SK-N-SH (cell line): Measurements from ENCODE around the gene SEMA3B. TPM values are rescaled to one million over a fixed set of nuclear protein-coding genes. Genes with fewer than 3 reads are reported as not detected.

Source experiments
- CTCF ChIA-PET: fragments of 300-600, 350-600 bp; formaldehyde crosslinking; extraction: SDS; loops from one replicate; lab custom pipeline; 2021; lab: Yijun Ruan, JAX
- POLR2A ChIA-PET: fragments of 350-600 bp; sonication (Branson Sonifier 250); formaldehyde crosslinking; extraction: SDS; loops from one replicate; lab custom pipeline; 2020; ENCODE audit warnings: antibody characterized with exemption, inconsistent platforms; lab: Yijun Ruan, JAX
- DNase-seq: peaks from one replicate; pipeline ENCODE4 v3.0.0; 2012
- H2AFZ ChIP-seq: fragments of 200-600 bp; sonication (generic); 2 replicates; pipeline ENCODE4 v1.8.1; 2016; ENCODE audit warnings: antibody characterized with exemption, mild to moderate bottlenecking, low read depth
- H3F3A ChIP-seq: fragments of 200-600 bp; sonication (generic); replicated peaks from 2 replicates; pipeline ENCODE3; 2016; ENCODE audit warnings: antibody characterized with exemption, mild to moderate bottlenecking; ENCODE audit not compliant: insufficient read depth
- H3K27ac ChIP-seq, 2 experiments: fragments of 200-500 bp in 1 of 2; fragments of 200-600 bp in 1 of 2; sonication (Bioruptor generic) in 1 of 2; sonication (generic), shearing (Covaris generic) in 1 of 2; 2 replicates each; pipeline versions ENCODE4 v1.5.1 to v1.6.1; 2014 to 2016; ENCODE audit warnings: low read depth in 2 of 2, inconsistent platforms in 1 of 2, low read length in 1 of 2, mild to moderate bottlenecking in 1 of 2, mixed read lengths in 1 of 2
- H3K27me3 ChIP-seq: fragments of 200-600 bp; sonication (generic), shearing (Covaris generic); 2 replicates; pipeline ENCODE4 v1.6.1; 2016; ENCODE audit warnings: mixed run types; ENCODE audit not compliant: insufficient read depth
- H3K36me3 ChIP-seq, 2 experiments: fragments of 200-500 bp in 1 of 2; fragments of 200-600 bp in 1 of 2; sonication (Bioruptor generic) in 1 of 2; sonication (generic) in 1 of 2; replicated peaks in 1 of 2; 2 replicates each; pipeline versions ENCODE3 to v1.5.1; 2014 to 2016; ENCODE audit warnings: low read length in 1 of 2, mild to moderate bottlenecking in 1 of 2; ENCODE audit not compliant: insufficient read depth in 2 of 2, control insufficient read depth in 1 of 2
- H3K4me1 ChIP-seq, 2 experiments: fragments of 200-500 bp in 1 of 2; fragments of 200-600 bp in 1 of 2; sonication (Bioruptor generic) in 1 of 2; sonication (generic), shearing (Covaris generic) in 1 of 2; 2 replicates each; pipeline versions ENCODE4 v1.5.1 to v1.6.1; 2014 to 2016; ENCODE audit warnings: low read depth in 1 of 2, low read length in 1 of 2, mixed run types in 1 of 2; ENCODE audit not compliant: insufficient read depth in 2 of 2, control insufficient read depth in 1 of 2
- H3K4me2 ChIP-seq: fragments of 200-600 bp; sonication (generic), shearing (Covaris generic); 2 replicates; pipeline ENCODE4 v1.6.1; 2017; ENCODE audit warnings: mixed run types
- H3K4me3 ChIP-seq, 2 experiments: fragments of 200-500 bp in 1 of 2; fragments of 200-600 bp in 1 of 2; sonication (Bioruptor generic) in 1 of 2; sonication (generic), shearing (Covaris generic) in 1 of 2; 2 replicates each; pipeline versions ENCODE4 v1.5.1 to v1.8.1; 2014 to 2016; ENCODE audit warnings: low read depth in 2 of 2, inconsistent platforms in 1 of 2, low read length in 1 of 2, mild to moderate bottlenecking in 1 of 2, mixed read lengths in 1 of 2, moderate library complexity in 1 of 2
- H3K79me2 ChIP-seq: fragments of 200-600 bp; sonication (generic); 2 replicates; pipeline ENCODE4 v1.8.1; 2017; ENCODE audit warnings: mild to moderate bottlenecking; ENCODE audit not compliant: insufficient read depth
- H3K9ac ChIP-seq: fragments of 200-600 bp; sonication (generic); 2 replicates; pipeline ENCODE4 v1.6.1; 2017; ENCODE audit warnings: mixed run types
- H3K9me2 ChIP-seq: fragments of 200-600 bp; sonication (generic); 2 replicates; pipeline ENCODE4 v1.6.1; 2017; ENCODE audit warnings: mixed run types
- H3K9me3 ChIP-seq: fragments of 200-600 bp; sonication (generic); 2 replicates; pipeline ENCODE4 v1.6.1; 2017; ENCODE audit warnings: mixed run types, mild to moderate bottlenecking, moderate library complexity
- H4K20me1 ChIP-seq: fragments of 200-600 bp; sonication (generic); 2 replicates; pipeline ENCODE4 v1.6.1; 2017; ENCODE audit warnings: mild to moderate bottlenecking, mixed run types; ENCODE audit not compliant: insufficient read depth
- CHD2 ChIP-seq: fragments of 150-350 bp; IDR thresholded peaks from 2 replicates; pipeline ENCODE4 v1.6.1; 2018; ENCODE audit warnings: low read length; ENCODE audit not compliant: partially characterized antibody
- EP300 ChIP-seq, 2 experiments: IDR thresholded peaks; 2 replicates each; pipeline versions ENCODE4 v1.4.0 to v1.6.1; 2012; ENCODE audit warnings: borderline replicate concordance in 1 of 2, low read depth in 1 of 2, low read length in 1 of 2
- MEF2A ChIP-seq: IDR thresholded peaks from 2 replicates; pipeline ENCODE4 v1.4.0; 2012; ENCODE audit warnings: low read depth, borderline replicate concordance
- MXI1 ChIP-seq: IDR thresholded peaks from 2 replicates; pipeline ENCODE4 v1.6.1; 2012; ENCODE audit warnings: mild to moderate bottlenecking, low read depth, low read length, improper control_type of control experiment
- RAD21 ChIP-seq: IDR thresholded peaks from 2 replicates; pipeline ENCODE4 v1.6.1; 2012; ENCODE audit warnings: mild to moderate bottlenecking, low read length
- RCOR1 ChIP-seq: fragments of 150-350 bp; IDR thresholded peaks from 2 replicates; pipeline ENCODE4 v1.6.1; 2017; ENCODE audit warnings: antibody characterized with exemption, low read length
- RXRA ChIP-seq: IDR thresholded peaks from 2 replicates; pipeline ENCODE4 v1.4.0; 2012; ENCODE audit warnings: low read depth, mild to moderate bottlenecking, borderline replicate concordance
- SIN3A ChIP-seq: IDR thresholded peaks from 2 replicates; pipeline ENCODE4 v1.6.1; 2012; ENCODE audit warnings: low read depth, mild to moderate bottlenecking, low read length, moderate library complexity, borderline replicate concordance
- TCF12 ChIP-seq: IDR thresholded peaks from 2 replicates; pipeline ENCODE4 v1.4.0; 2012
- YY1 ChIP-seq: IDR thresholded peaks from 2 replicates; pipeline ENCODE4 v1.4.0; 2012; ENCODE audit warnings: low read depth, mild to moderate bottlenecking
- WGBS: methylation state at CpG from one replicate; pipeline ENCODE4 v1.1.6; 2017; ENCODE audit warnings: low lambda C conversion rate; 5-methylcytosine and 5-hydroxymethylcytosine counted together
- polyA plus RNA-seq, 3 experiments: library from polyadenylated mRNA; depleted of rRNA; stranded (reverse); fragments of >200 nt; gene quantifications; 2 replicates each; pipeline ENCODE4 v1.2.3, GENCODE V29; 2012
- TF ChIP-seq, protein P1 (sequence below): IDR thresholded peaks from 2 replicates; pipeline ENCODE4 v1.6.1; 2012; ENCODE audit warnings: mild to moderate bottlenecking, low read depth, low read length, moderate library complexity
- TF ChIP-seq, protein P2 (sequence below): IDR thresholded peaks from 2 replicates; pipeline ENCODE4 v1.4.0; 2012; ENCODE audit warnings: low read depth, borderline replicate concordance

SEMA3B gene
- polyA plus RNA-seq, 1 of the 3 experiments (the other 2 are of a cell fraction): 14.9 TPM

DNA sequence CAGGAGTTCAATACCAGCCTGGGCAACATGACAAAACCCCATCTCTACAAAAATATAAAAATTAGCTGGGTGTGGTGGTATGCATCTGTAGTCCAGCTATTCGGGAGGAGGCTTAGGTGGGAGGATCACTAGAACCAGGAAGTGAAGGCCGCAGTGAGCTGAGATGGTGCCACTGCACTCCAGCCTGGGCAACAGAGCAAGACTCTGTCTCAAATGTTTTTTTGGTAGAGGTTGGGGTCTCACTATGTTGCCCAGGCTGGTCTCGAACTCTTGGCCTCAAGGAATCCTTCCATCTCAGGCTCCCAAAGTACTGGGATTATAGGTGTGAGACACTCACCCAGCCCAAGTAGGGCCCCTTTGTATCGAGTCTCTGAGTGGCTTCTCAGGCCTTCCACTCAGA lies 25.1 kb downstream of the SEMA3B start (continued):
- TF ChIP-seq, protein P1, sequence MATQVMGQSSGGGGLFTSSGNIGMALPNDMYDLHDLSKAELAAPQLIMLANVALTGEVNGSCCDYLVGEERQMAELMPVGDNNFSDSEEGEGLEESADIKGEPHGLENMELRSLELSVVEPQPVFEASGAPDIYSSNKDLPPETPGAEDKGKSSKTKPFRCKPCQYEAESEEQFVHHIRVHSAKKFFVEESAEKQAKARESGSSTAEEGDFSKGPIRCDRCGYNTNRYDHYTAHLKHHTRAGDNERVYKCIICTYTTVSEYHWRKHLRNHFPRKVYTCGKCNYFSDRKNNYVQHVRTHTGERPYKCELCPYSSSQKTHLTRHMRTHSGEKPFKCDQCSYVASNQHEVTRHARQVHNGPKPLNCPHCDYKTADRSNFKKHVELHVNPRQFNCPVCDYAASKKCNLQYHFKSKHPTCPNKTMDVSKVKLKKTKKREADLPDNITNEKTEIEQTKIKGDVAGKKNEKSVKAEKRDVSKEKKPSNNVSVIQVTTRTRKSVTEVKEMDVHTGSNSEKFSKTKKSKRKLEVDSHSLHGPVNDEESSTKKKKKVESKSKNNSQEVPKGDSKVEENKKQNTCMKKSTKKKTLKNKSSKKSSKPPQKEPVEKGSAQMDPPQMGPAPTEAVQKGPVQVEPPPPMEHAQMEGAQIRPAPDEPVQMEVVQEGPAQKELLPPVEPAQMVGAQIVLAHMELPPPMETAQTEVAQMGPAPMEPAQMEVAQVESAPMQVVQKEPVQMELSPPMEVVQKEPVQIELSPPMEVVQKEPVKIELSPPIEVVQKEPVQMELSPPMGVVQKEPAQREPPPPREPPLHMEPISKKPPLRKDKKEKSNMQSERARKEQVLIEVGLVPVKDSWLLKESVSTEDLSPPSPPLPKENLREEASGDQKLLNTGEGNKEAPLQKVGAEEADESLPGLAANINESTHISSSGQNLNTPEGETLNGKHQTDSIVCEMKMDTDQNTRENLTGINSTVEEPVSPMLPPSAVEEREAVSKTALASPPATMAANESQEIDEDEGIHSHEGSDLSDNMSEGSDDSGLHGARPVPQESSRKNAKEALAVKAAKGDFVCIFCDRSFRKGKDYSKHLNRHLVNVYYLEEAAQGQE: no peak
- TF ChIP-seq SIN3A (no peak), YY1 (no peak), MEF2A (no peak), MXI1 (no peak), RXRA (no peak)

DNA sequence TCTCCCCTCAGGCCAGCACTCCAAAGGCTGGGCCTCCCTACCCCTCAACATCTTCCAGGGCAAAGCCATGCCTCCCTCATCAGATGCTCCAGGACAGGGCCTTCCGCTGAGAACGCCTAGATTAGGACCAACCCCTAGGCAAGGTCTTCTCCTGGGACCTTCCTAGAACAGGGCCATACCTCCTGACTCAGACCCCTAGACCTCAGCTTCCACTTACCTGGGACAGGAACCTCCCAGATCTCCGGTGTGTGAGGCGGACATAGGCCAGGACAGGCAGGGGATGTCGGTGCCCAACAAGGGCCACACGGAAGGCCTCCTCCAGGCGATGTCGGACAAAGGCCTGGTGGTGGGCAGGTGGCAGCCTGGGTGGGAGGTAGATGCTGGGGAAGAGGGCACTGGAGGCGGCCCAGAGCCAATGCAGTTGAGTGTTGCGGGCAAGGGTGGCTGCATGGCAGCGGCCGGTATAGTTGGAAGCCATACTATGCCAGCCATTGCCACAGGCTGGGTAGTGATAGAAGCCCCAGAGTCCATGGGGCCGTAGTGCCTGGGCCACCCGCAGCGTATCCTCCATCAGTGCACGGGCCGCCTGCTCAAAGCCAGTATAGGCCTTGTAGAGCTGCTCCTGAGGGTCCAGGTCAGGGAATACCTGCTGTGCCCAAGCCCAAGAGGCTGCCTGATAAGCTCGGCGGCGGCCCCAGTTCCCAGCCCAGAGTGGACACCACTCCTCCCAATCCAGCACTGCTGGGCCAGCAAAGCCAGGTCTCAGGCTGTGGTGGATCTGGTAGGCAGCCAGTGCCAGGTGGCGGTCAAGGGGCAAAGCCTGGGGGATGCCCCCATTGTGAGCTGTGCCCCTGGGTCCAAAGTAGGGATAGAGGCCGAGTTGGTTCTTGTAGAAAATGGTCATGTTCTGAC lies 25.8 kb downstream of the SEMA3B start:
- WGBS: 91% methylated on average over 7 of the region's 22 CpGs
- H3F3A ChIP-seq: no peaks in the 10 kb centered on the region

More for the DNA sequence above, 25.8 kb downstream of the SEMA3B start:
- H3K79me2 ChIP-seq: peaks cover 28% of the 10 kb centered on the region
- no peak for TF ChIP-seq RAD21
- no peak for TF ChIP-seq CHD2
- TF ChIP-seq EP300 (IDR thresholded peaks at IDR 0.05; ENCODE audit: borderline replicate concordance in 1 of 2, low read depth in 1 of 2, low read length in 1 of 2): no peak
- TF ChIP-seq YY1: no peak
- no peak for TF ChIP-seq TCF12
- no peak for TF ChIP-seq RCOR1
- TF ChIP-seq, protein P2, sequence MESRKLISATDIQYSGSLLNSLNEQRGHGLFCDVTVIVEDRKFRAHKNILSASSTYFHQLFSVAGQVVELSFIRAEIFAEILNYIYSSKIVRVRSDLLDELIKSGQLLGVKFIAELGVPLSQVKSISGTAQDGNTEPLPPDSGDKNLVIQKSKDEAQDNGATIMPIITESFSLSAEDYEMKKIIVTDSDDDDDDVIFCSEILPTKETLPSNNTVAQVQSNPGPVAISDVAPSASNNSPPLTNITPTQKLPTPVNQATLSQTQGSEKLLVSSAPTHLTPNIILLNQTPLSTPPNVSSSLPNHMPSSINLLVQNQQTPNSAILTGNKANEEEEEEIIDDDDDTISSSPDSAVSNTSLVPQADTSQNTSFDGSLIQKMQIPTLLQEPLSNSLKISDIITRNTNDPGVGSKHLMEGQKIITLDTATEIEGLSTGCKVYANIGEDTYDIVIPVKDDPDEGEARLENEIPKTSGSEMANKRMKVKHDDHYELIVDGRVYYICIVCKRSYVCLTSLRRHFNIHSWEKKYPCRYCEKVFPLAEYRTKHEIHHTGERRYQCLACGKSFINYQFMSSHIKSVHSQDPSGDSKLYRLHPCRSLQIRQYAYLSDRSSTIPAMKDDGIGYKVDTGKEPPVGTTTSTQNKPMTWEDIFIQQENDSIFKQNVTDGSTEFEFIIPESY: no peak
- no peak for TF ChIP-seq RXRA
- TF ChIP-seq, all 33 proteins: peak for 0
- DNase-seq: no peak
- Histone ChIP-seq H3K27ac (no peak overlapping the region), H3K27me3 (no peaks in the 10 kb centered on the region), H3K9me2 (no peaks in the 10 kb centered on the region), H3K4me2 (no peak overlapping the region), H3K4me3 (no peak overlapping the region), H3K9me3 (no peaks in the 10 kb centered on the region), H3K9ac (no peak overlapping the region), H4K20me1 (no peaks in the 10 kb centered on the region), H3K4me1 (peaks cover 9 to 26% of the 10 kb centered on the region in 2 experiments; a peak in 2 of 4 replicates), H2AFZ (no peak overlapping the region), H3K36me3 (peaks cover 0 to 10% of the 10 kb centered on the region in 2 experiments)
- ChIA-PET POLR2A (interaction anchor here (0.6 kb wide), 1 partner anchor 30 kb away, joined by 3 read pairs; no protein-coding TSS in a partner anchor), CTCF (interaction anchor here (0.7 to 1.5 kb wide), 6 partner anchors 20 to 319 kb away, joined by 3 to 5 read pairs (median 4); no protein-coding TSS in a partner anchor)
